ENCODE measurements around the gene LYZL6.

The LYZL6 gene

GRCh38 chr17:35892091-35893035, 51.1 kb downstream of the LYZL6 start:
- Histone ChIP-seq H3K9me3 (ENCODE audit: control insufficient read depth, insufficient read depth, low read length) (no peaks in the 10 kb centered on the region; the same call in 1 of the 2 replicates), H3K9ac (ENCODE audit: low read depth, low read length) (no peak overlapping the region), H3K36me3 (ENCODE audit: insufficient read depth, low read length) (no peaks in the 10 kb centered on the region), H3K4me1 (ENCODE audit: insufficient read depth, low read length) (peaks cover 16% of the 10 kb centered on the region)

- Histone ChIP-seq H3K4me1 (ENCODE audit: insufficient read depth, low read length) (peaks cover 16% of the 10 kb centered on the region), H3K36me3 (ENCODE audit: insufficient read depth, low read length) (no peaks in the 10 kb centered on the region), H3K9ac (ENCODE audit: low read depth, low read length) (no peak overlapping the region), H3K9me3 (ENCODE audit: control insufficient read depth, insufficient read depth, low read length) (no peaks in the 10 kb centered on the region; the same call in 1 of the 2 replicates)
These were observed 52.2 kb downstream of the LYZL6 start for GRCh38 chr17:35891269-35891668.

- H3K36me3 ChIP-seq (ENCODE audit: insufficient read depth, low read length): no peaks in the 10 kb centered on the region
- H3K9ac ChIP-seq (ENCODE audit: low read depth, low read length): no peak overlapping the region
- H3K4me1 ChIP-seq (ENCODE audit: insufficient read depth, low read length): peaks cover 16% of the 10 kb centered on the region
- no peaks in the 10 kb centered on the region; the same call in 1 of the 2 replicates for H3K9me3 ChIP-seq (ENCODE audit: control insufficient read depth, insufficient read depth, low read length)
These were observed 52.7 kb downstream of the LYZL6 start for GRCh38 chr17:35890774-35891155.

- Histone ChIP-seq H3K9me3 (ENCODE audit: control insufficient read depth, insufficient read depth, low read length) (no peaks in the 10 kb centered on the region; the same call in 1 of the 2 replicates), H3K4me1 (ENCODE audit: insufficient read depth, low read length) (peaks cover 16% of the 10 kb centered on the region), H3K9ac (ENCODE audit: low read depth, low read length) (no peak overlapping the region), H3K36me3 (ENCODE audit: insufficient read depth, low read length) (no peaks in the 10 kb centered on the region)
These were observed 53.4 kb downstream of the LYZL6 start for GRCh38 chr17:35889818-35890773.

GRCh38 chr17:35889241-35889640, 54.3 kb downstream of the LYZL6 start:
- no peaks in the 10 kb centered on the region for H3K36me3 ChIP-seq (ENCODE audit: insufficient read depth, low read length)
- H3K4me1 ChIP-seq (ENCODE audit: insufficient read depth, low read length): peaks cover 16% of the 10 kb centered on the region
- H3K9ac ChIP-seq (ENCODE audit: low read depth, low read length): no peak overlapping the region
- H3K9me3 ChIP-seq (ENCODE audit: control insufficient read depth, insufficient read depth, low read length): no peaks in the 10 kb centered on the region; the same call in 1 of the 2 replicates
